Effector memory CD4-positive, alpha-beta T cell (primary cell): ENCODE data around the gene PLA2G2D.

Experiments used
- DNase-seq, 3 donors: peaks; one replicate each; pipeline ENCODE4 v3.0.0-alpha.2; 2020
- H3K27ac ChIP-seq: 2 replicates; pipeline ENCODE4 v1.7.0; 2013; ENCODE audit warnings: mild to moderate bottlenecking, low read length, moderate library complexity; ENCODE audit not compliant: insufficient read depth, poor library complexity, severe bottlenecking
- H3K27me3 ChIP-seq: replicated peaks from 2 replicates; pipeline ENCODE4 v1.7.0; 2013; ENCODE audit warnings: mild to moderate bottlenecking, low read length; ENCODE audit not compliant: insufficient read depth, control insufficient read depth, poor library complexity, severe bottlenecking
- H3K36me3 ChIP-seq: 2 replicates; pipeline ENCODE4 v1.7.0; 2013; ENCODE audit warnings: mild to moderate bottlenecking, low read length, moderate library complexity; ENCODE audit not compliant: control insufficient read depth, insufficient read depth
- H3K4me1 ChIP-seq: 2 replicates; pipeline ENCODE4 v1.7.0; 2013; ENCODE audit warnings: low read length, mild to moderate bottlenecking; ENCODE audit not compliant: control insufficient read depth, insufficient read depth, poor library complexity, severe bottlenecking
- H3K4me3 ChIP-seq: 2 replicates; pipeline ENCODE4 v1.7.0; 2013; ENCODE audit warnings: low read length, low read depth, mild to moderate bottlenecking; ENCODE audit not compliant: insufficient read depth, poor library complexity, severe bottlenecking
- H3K9me3 ChIP-seq: 2 replicates; pipeline ENCODE4 v1.7.0; 2013; ENCODE audit warnings: mild to moderate bottlenecking, low read length, moderate library complexity; ENCODE audit not compliant: control insufficient read depth
- total RNA-seq, 3 donors: gene quantifications; one replicate each; lab custom pipeline; 2026; lab: John Stamatoyannopoulos, UW

PLA2G2D gene, protein sequence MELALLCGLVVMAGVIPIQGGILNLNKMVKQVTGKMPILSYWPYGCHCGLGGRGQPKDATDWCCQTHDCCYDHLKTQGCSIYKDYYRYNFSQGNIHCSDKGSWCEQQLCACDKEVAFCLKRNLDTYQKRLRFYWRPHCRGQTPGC
- 0 reads per million in 3 donors for total RNA-seq

DNA sequence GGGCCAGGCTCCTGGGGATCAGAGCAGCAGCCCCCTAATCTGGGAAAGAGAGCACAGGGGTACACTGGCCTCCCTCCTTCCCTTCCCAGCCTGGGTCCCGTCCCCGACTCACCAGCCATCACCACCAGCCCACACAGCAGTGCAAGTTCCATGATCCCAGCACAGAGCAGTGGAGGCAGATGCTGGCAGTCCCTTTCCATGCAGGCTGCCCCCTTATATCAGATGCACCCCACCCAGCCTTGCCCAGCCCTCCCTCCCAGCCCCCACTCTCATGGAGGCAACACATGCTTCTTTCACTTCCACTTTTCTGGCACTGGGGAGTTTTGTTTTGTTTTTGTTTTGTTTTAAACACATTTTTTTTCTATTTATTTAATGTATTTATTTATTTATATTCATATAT lies at the start of gene PLA2G2D:
PLA2G2D (minus strand) TSS at position 190 of the 400 bp plus-strand sequence; CDS start at position 152, 38 bp downstream.
- peaks cover 3% of the 10 kb centered on the region for H3K27me3 ChIP-seq

GRCh38 chr1:20168564-20169491 lies 49.5 kb upstream of the PLA2G2D start:
- Histone ChIP-seq H3K9me3 (no peaks in the 10 kb centered on the region), H3K27ac (no peak overlapping the region), H3K4me1 (peaks cover 10% of the 10 kb centered on the region), H3K27me3 (no peaks in the 10 kb centered on the region), H3K36me3 (no peaks in the 10 kb centered on the region), H3K4me3 (no peak overlapping the region)
- DNase-seq, result no peak

More for the DNA sequence above, at the start of gene PLA2G2D:
- Histone ChIP-seq H3K4me1 (no peaks in the 10 kb centered on the region), H3K4me3 (no peak within 1 kb of the TSS), H3K9me3 (no peaks in the 10 kb centered on the region), H3K27ac (no peak within 1 kb of the TSS), H3K36me3 (no peaks in the 10 kb centered on the region)
- no peak for DNase-seq

- Histone ChIP-seq H3K27ac (no peak overlapping the region), H3K27me3 (no peaks in the 10 kb centered on the region), H3K36me3 (no peaks in the 10 kb centered on the region), H3K4me1 (peaks cover 7% of the 10 kb centered on the region), H3K4me3 (no peak overlapping the region), H3K9me3 (no peaks in the 10 kb centered on the region)
- DNase-seq, result no peak
Measured at GRCh38 chr1:20167126-20167525, 47.8 kb upstream of the PLA2G2D start.

GRCh38 chr1:20166051-20166450 lies 46.7 kb upstream of the PLA2G2D start:
- H3K36me3 ChIP-seq, result no peaks in the 10 kb centered on the region
- no peak overlapping the region for H3K4me3 ChIP-seq
- peaks cover 1% of the 10 kb centered on the region for H3K4me1 ChIP-seq
- no peak for DNase-seq
- H3K27ac ChIP-seq, result no peak overlapping the region
- no peaks in the 10 kb centered on the region for H3K27me3 ChIP-seq
- H3K9me3 ChIP-seq, result peaks cover 5% of the 10 kb centered on the region

DNA sequence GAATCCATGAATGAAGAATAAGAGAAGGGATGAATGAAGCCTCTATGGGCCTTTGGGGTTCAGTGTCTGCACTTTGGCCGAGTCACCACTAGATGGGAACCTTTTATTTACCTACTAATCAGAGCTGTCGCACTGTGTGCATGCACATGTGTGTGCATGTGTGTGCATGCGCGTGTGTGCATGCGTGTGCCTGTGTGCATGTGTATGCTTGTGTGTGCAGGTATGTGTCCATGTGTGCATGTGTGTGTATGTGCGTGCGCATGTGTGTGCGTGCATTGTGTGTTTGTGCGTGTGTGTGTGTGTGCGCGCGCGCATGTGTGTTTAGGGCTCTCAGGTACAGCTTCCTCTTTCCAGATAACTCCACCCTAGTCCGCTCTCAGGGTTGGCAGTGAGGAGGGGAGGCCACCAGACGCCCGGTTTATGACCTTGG lies 46.2 kb upstream of the PLA2G2D start:
- DNase-seq, result no peak
- Histone ChIP-seq H3K4me3 (no peak overlapping the region), H3K9me3 (peaks cover 10% of the 10 kb centered on the region), H3K36me3 (no peaks in the 10 kb centered on the region), H3K4me1 (no peaks in the 10 kb centered on the region), H3K27me3 (no peaks in the 10 kb centered on the region), H3K27ac (no peak overlapping the region)

- Histone ChIP-seq H3K27me3 (no peaks in the 10 kb centered on the region), H3K36me3 (no peaks in the 10 kb centered on the region), H3K27ac (no peak overlapping the region), H3K4me1 (no peaks in the 10 kb centered on the region), H3K9me3 (peaks cover 18% of the 10 kb centered on the region), H3K4me3 (no peak overlapping the region)
- no peak for DNase-seq
Measured at GRCh38 chr1:20164694-20165202, 45.4 kb upstream of the PLA2G2D start.

- no peaks in the 10 kb centered on the region for H3K4me1 ChIP-seq
- H3K4me3 ChIP-seq, result no peak overlapping the region
- no peaks in the 10 kb centered on the region for H3K27me3 ChIP-seq
- H3K36me3 ChIP-seq, result no peaks in the 10 kb centered on the region
- H3K27ac ChIP-seq, result no peak overlapping the region
- DNase-seq, result no peak
- H3K9me3 ChIP-seq, result peaks cover 22% of the 10 kb centered on the region
Measured at GRCh38 chr1:20160034-20160433, 40.7 kb upstream of the PLA2G2D start.

DNA sequence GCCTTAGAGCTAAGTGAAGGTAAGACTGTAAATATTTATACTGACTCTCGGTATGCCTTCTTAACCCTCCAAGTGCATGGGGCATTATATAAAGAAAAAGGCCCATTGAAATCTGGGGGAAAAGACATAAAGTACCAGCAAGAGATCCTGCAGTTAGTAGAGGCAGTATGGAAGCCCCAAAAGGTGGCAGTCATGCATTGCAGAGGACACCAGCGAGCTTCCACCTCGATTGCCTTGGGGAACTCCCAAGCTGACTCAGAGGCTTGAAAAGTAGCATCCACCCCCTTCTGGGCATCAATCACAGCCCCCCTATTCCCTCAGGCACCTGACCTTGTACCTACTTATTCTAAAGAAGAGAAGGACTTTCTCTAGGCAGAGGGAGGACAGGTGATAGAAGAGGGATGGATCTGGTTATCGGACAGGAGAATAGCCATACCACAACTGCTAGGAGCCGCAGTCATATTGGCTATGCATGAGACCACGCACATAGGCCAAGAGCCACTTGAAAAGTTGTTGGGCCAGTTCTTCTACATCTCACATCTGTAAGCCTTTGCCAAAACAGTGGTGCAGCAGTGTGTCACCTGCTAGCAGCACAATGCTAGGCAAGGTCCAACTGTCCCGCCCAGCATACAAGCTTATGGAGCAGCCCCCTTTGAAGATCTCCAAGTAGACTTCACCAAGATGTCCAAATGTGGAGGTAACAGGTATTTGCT lies 39.2 kb upstream of the PLA2G2D start:
- Histone ChIP-seq H3K36me3 (no peaks in the 10 kb centered on the region), H3K4me3 (no peak overlapping the region), H3K9me3 (peaks cover 22% of the 10 kb centered on the region), H3K4me1 (no peaks in the 10 kb centered on the region), H3K27ac (no peak overlapping the region), H3K27me3 (no peaks in the 10 kb centered on the region)
- no peak for DNase-seq

- Histone ChIP-seq H3K27me3 (no peaks in the 10 kb centered on the region), H3K36me3 (no peaks in the 10 kb centered on the region), H3K9me3 (no peaks in the 10 kb centered on the region), H3K4me1 (peaks cover 7% of the 10 kb centered on the region), H3K4me3 (no peak overlapping the region), H3K27ac (no peak overlapping the region)
- DNase-seq, result no peak
Measured at GRCh38 chr1:20154301-20154831, 35.0 kb upstream of the PLA2G2D start.
